Cardiac fibroblast (primary cell): Measurements from ENCODE around the gene IFIT3.

ENCODE experiments used
- DNase-seq, 2 donors: peaks; one replicate each; pipeline versions ENCODE4 v3.0.0 to v3.0.0-alpha.2; 2010; ENCODE audit warnings: low read depth in 2 of 2
- H3K4me3 ChIP-seq, 2 donors: replicated peaks in 1 of 2; 1 replicate in 1 of 2; 2 replicates in 1 of 2; pipeline ENCODE4 v1.5.1; 2011; ENCODE audit warnings: low read depth in 2 of 2, low read length in 2 of 2, mild to moderate bottlenecking in 2 of 2, moderate library complexity in 1 of 2
- TF ChIP-seq, protein P1 (sequence below): IDR thresholded peaks from one replicate; pipeline ENCODE4 v1.5.1; 2011; ENCODE audit warnings: low read depth, mild to moderate bottlenecking, low read length, inconsistent platforms

Gene IFIT3

DNA sequence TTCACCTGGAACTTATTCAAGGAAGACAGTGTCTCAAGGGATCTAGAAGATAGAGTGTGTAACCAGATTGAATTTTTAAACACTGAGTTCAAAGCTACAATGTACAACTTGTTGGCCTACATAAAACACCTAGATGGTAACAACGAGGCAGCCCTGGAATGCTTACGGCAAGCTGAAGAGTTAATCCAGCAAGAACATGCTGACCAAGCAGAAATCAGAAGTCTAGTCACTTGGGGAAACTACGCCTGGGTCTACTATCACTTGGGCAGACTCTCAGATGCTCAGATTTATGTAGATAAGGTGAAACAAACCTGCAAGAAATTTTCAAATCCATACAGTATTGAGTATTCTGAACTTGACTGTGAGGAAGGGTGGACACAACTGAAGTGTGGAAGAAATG is 10.9 kb downstream of the IFIT3 start:
- no peak overlapping the region for H3K4me3 ChIP-seq
- DNase-seq: no peak
- TF ChIP-seq, protein P1, sequence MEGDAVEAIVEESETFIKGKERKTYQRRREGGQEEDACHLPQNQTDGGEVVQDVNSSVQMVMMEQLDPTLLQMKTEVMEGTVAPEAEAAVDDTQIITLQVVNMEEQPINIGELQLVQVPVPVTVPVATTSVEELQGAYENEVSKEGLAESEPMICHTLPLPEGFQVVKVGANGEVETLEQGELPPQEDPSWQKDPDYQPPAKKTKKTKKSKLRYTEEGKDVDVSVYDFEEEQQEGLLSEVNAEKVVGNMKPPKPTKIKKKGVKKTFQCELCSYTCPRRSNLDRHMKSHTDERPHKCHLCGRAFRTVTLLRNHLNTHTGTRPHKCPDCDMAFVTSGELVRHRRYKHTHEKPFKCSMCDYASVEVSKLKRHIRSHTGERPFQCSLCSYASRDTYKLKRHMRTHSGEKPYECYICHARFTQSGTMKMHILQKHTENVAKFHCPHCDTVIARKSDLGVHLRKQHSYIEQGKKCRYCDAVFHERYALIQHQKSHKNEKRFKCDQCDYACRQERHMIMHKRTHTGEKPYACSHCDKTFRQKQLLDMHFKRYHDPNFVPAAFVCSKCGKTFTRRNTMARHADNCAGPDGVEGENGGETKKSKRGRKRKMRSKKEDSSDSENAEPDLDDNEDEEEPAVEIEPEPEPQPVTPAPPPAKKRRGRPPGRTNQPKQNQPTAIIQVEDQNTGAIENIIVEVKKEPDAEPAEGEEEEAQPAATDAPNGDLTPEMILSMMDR: no peak

DNA sequence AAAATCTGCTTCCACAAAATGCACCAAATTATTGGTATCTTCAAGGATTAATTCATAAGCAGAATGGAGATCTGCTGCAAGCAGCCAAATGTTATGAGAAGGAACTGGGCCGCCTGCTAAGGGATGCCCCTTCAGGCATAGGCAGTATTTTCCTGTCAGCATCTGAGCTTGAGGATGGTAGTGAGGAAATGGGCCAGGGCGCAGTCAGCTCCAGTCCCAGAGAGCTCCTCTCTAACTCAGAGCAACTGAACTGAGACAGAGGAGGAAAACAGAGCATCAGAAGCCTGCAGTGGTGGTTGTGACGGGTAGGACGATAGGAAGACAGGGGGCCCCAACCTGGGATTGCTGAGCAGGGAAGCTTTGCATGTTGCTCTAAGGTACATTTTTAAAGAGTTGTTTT is 12.1 kb downstream of the IFIT3 start:
- H3K4me3 ChIP-seq: no peak overlapping the region
- no peak for DNase-seq
- TF ChIP-seq, protein P1: no peak

DNA sequence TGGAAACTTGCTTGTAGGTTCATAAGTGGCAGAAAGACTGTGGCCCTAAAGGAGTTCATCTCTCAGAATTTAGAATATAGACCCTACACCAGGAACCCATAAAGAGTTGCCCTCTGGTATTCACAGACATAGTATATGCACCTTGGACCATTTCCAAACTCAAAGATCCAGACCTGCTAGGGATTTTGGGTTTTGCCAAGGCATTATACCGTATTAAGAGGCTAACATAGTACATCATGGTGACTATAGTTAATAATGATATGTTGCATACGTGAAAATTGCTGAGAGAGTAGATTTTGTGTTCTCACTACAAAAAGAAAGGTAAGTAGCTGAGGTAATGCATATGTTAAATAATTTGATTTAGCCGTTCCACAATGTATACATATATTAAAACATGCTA is 13.9 kb downstream of the IFIT3 start:
- TF ChIP-seq, protein P1: no peak
- DNase-seq: no peak
- no peak overlapping the region for H3K4me3 ChIP-seq

DNA sequence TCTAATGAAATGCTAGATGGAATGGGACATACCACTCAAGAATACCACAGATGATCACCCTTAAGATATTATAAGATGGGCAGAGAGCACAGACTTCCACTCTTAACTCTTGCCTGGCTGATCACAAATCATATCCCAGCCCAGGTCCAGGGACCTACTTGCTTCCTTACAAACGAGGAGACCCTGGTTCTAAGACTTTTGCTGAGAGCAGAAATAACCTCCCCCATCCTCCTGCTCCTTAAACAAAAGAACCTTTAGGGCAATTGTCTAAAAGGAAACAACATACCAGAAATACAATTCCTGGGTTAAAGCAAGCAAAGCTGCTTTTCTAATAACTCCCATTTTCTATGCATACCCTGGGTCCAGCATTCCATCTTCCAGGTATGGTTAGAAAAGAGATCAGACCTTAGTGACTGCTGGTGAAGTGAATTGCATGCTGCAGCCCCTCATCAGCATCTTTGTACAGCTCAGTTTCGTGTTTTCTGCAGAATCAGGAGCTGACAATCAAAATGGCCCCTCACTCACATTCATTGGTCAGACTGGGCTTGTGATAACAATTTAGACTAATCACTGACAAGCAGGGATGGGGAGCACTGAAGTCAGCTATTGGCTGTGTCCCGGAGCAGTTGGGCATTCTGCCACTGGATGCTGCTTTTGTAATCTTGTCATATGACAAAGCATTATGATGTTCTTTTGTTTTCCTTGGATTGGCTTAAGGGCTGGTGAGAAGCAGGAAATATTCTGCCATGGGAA is 14.6 kb downstream of the IFIT3 start:
- TF ChIP-seq, protein P1: no peak
- H3K4me3 ChIP-seq: peak overlapping the region in 1 of 2 donors; percentile 16
- DNase-seq: peak; percentile 88 to 96

DNA sequence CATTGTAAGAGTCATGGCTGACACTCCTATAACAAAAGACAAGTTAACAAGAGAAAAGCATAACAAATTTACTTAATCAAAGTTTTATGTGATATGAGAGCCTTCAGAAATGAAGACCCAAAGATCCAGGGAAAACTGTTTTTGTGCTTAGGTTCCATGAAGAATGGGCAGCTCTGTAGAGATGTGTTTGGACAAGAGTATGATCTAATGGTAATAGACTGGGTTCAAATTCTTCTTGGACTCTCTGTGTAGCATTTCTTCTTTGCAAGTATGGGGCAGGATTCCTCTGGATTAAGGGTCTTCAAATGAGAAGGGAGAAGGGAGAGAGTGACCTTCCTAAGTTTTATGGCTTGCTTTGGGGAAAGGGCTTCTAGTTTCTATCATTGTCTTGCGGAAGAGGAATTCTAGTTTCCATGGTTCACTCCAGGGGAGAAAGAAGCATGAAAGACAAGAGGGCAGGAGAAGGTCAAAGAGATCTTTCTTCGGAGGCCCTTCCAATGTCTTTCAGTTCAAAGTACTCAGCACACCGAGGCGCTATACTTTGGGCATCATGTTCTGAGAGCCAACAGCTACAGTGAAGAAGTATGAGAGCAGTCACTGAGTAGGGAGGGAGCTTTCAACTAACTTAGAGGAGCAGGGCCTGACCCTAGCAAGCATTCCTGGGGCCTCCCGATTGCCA is 15.4 kb downstream of the IFIT3 start:
- no peak for DNase-seq
- TF ChIP-seq, protein P1: no peak
- no peak overlapping the region for H3K4me3 ChIP-seq

DNA sequence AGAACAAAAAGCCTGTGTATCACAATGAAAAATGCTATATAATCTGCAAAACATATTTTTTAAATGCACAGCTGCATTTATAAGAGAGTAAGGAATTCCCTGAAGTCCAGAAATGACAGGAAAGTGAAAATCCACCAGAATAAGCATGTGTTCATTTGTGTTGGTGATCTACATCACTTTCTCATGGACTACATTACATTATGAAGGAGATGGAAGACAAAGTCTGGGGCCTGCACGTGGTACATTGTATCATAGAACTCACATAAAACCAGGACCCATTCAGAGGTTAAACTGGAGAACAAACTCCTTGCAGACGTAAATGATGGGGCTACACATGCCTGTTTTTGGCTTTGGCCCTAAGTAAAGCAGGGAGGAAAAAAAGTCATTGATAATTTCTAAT is 16.4 kb downstream of the IFIT3 start:
- DNase-seq: no peak

More for the DNA sequence above, 16.4 kb downstream of the IFIT3 start:
- TF ChIP-seq, protein P1: no peak
- H3K4me3 ChIP-seq: no peak overlapping the region
